Adipose tissue (tissue), 3 donors: ENCODE measurements around the gene MTSS2. TPM values are rescaled to one million over a fixed set of nuclear protein-coding genes. Genes with fewer than 3 reads are reported as not detected.
"Not testable (repeated sequence)": the region's sequence is repeated elsewhere in the genome, so short reads cannot be mapped to it uniquely, and the experiment has no call there.

Experiments
- H3K27ac ChIP-seq: one replicate; pipeline ENCODE4 v1.5.1; 2013; ENCODE audit warnings: low read depth, low read length
- WGBS, 3 donors: extraction: QIAGEN DNeasy Blood & Tissue Kit; methylation state at CpG; one replicate each; pipeline ENCODE4 v1.1.7; 2013; 5-methylcytosine and 5-hydroxymethylcytosine counted together
- polyA plus RNA-seq, 3 donors: library from polyadenylated mRNA; stranded (reverse); fragments of 200-250 nt; gene quantifications; one replicate each; pipeline ENCODE4 v1.2.3, GENCODE V29; 2013
- donor health status: healthy with polysubstance abuse.
- donor health status: Bipolar disorder and iron deficiency.
- donor health status: healthy.

Gene MTSS2
- polyA plus RNA-seq, 3 donors: 9.4 to 36.6 (median 32.7) TPM

GRCh38 chr16:70649300-70649699, 36.6 kb downstream of the MTSS2 start:
- H3K27ac ChIP-seq: no peak overlapping the region
- 85 to 88% (median 86%) methylated on average over 7 of the region's 7 CpGs for WGBS, 3 donors

- WGBS, 3 donors: 87 to 91% (median 91%) methylated on average over 6 of the region's 6 CpGs
- no peak overlapping the region for H3K27ac ChIP-seq
These were observed 37.2 kb downstream of the MTSS2 start for GRCh38 chr16:70648606-70649005.

- H3K27ac ChIP-seq: no peak overlapping the region
- WGBS, 3 donors: 82 to 89% (median 88%) methylated on average over 15 of the region's 15 CpGs
These were observed 38.2 kb downstream of the MTSS2 start for GRCh38 chr16:70647441-70648359.

GRCh38 chr16:70646260-70647241, 39.3 kb downstream of the MTSS2 start, which contains the start of gene IL34:
TSS of gene IL34 (plus strand) at chr16:70646559. CDS start at chr16:70646948, 389 bp downstream.
- 59 to 82% (median 80%) methylated on average over 39 of the region's 39 CpGs for WGBS, 3 donors
- H3K27ac ChIP-seq: no peak within 1 kb of the TSS

DNA sequence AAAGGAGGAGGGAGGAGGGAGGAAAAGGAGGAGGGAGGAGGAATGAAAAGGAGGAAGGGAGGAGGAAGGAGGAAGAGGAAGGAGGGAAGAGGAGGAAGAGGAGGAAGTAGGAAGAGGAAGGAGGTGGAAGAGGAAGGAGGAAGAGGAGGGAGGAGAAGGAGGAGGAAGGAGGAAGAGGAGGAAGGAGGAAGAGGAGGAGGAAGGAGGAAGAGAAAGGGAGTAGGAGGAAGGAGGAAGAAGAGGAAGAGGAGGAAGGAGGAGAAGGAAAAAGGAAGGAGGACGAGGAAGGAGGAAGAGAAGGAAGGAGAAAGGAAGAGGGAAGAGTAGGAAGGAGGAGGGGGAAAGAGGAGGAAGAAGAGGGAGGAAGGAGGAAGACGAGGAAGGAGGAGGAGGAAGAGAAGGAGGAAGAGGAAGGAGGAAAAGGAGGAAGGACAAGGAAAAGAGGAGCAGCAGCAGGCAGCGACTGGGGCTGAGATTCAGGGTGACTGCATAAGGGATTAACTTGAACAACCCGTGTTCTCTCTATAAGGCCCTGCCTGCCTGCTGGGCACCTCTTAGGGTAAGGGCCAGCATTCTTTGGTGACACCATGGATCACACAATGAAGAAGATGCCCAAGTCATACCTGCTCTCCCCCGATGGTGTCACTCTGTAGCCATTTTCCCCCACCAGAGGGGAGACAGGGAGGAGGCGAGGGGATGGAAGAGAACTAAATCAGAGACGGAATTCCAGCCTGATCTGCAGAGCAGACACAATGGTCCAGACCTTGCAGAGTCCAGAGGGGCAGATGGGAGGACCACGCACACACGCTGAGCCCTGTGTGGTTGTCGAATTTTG, 40.9 kb downstream of the MTSS2 start:
- no peak overlapping the region for H3K27ac ChIP-seq
- 72 to 88% (median 76%) methylated on average over 10 of the region's 10 CpGs for WGBS, 3 donors

DNA sequence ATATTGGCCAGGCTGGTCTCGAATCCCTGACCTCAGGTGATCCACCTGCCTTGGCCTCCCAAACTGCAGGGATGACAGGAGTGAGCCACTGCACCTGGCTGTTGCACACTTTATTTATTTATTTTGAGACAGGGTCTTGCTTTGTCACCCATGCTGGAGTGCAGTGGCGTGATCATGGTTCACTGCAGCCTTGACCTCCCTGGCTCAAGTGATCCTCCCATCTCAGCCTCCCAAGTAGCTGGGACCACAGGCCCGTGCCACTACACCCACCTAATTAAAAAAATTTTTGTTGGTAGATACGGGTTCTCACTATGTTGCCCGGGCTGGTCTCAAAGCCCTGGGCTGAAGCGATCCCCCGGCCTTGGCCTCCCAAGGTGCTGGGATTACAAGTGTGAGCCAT, 42.6 kb downstream of the MTSS2 start:
- WGBS, 3 donors: 74 to 93% (median 82%) methylated on average over 7 of the region's 7 CpGs
- H3K27ac ChIP-seq: not testable (repeated sequence)

DNA sequence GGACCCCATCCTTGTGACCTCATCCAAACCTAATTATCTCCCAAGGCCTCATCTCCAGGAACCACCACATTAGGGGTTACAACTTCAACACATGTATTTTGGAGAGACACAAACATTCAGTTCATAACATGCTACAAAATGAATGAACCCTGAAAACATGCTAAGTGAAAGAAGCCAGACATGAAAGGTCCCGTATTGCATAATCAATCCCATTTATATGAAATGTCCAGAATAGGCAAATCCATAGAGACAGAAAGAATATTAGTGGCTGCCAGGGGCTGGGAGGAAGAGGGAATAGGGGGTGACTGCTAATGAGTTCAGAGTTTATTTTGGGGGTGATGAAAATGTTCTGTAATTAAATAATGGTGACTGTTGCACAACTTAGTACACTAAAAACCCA, 43.2 kb downstream of the MTSS2 start:
- no peak overlapping the region for H3K27ac ChIP-seq
- WGBS, 3 donors: 71 to 82% (median 77%) methylated on average over 1 of the region's 1 CpG

- 55 to 68% (median 64%) methylated on average over 18 of the region's 18 CpGs for WGBS, 3 donors
- H3K27ac ChIP-seq: no peak overlapping the region
These were observed 46.8 kb downstream of the MTSS2 start for GRCh38 chr16:70638814-70639792.

Other genes starting within 250 kb of the MTSS2 start
- gene ST3GAL2, start 247.0 kb downstream of the MTSS2 start, polyA plus RNA-seq: 10 to 100 TPM in 2 of 3 donors, 1 to 10 TPM in 1; 3.3 to 11.9 (median 10.5) TPM
- gene FCSK, start 231.5 kb downstream of the MTSS2 start, polyA plus RNA-seq: 10 to 100 TPM in 1 of 3 donors, 1 to 10 TPM in 2; 5.4 to 10.3 (median 8.2) TPM
- gene COG4, start 162.5 kb downstream of the MTSS2 start, polyA plus RNA-seq: 10 to 100 TPM; 22.9 to 32.3 (median 29.7) TPM
- 10 to 100 TPM; 45.1 to 66.3 (median 47.5) TPM for gene SF3B3, start 162.2 kb downstream of the MTSS2 start, polyA plus RNA-seq
- 1 to 10 TPM in 2 of 3 donors, under 1 TPM in 1; 0.76 to 3.0 (median 1.4) TPM for gene IL34, start 39.5 kb downstream of the MTSS2 start, polyA plus RNA-seq
- 10 to 100 TPM; 16.8 to 27.2 (median 27.2) TPM for gene VAC14, start 115.1 kb upstream of the MTSS2 start, polyA plus RNA-seq